Measurements from ENCODE around the gene PDK2. TPM values are rescaled to one million over a fixed set of nuclear protein-coding genes. Genes with fewer than 3 reads are reported as not detected.
"Not testable (repeated sequence)": the region's sequence is repeated elsewhere in the genome, so short reads cannot be mapped to it uniquely, and the experiment has no call there.

The PDK2 gene
- total RNA-seq, 1 donor from 2014 or later, result 250 TPM

DNA sequence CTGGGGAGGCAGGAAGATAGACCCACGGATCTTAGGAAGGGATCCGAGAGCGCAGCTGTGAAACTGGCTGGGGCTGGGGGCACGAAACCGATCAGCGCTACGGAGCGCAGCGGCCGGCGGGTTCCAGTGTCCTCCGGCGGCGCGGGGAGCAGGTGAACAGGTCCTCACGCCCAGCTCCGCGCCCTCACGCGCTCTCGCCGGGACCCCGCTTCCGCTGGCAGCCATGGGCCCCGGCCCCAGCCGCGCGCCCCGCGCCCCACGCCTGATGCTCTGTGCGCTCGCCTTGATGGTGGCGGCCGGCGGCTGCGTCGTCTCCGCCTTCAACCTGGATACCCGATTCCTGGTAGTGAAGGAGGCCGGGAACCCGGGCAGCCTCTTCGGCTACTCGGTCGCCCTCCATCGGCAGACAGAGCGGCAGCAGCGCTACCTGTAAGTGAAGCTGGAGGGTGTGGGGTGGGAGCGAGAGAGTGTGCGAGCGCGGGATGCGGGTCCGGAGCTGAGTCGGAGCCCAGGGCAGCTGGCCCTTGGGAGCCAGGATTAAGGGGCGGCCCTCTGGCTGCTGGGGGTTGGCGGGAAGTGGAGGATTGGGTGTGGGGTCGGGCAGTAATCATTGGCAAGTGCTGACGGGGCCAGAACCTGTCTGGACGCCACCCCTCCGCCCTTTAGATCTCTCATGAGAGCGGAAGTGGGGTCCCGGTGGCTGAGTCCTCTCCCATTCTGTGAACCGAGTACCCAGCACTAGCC lies 38.8 kb upstream of the PDK2 start:
- intact Hi-C loops (cut with DNase I), result no loop called here
- ATAC-seq (ENCODE audit: poor library complexity) (peak; percentile 32), DNase-seq (peak; percentile 75)

GRCh38 chr17:50056961-50057330 lies 38.2 kb upstream of the PDK2 start:
- DNase-seq (no peak), ATAC-seq (ENCODE audit: poor library complexity) (no peak)
- intact Hi-C loops (cut with DNase I), result no loop called here

- ATAC-seq (ENCODE audit: poor library complexity) (no peak), DNase-seq (no peak)
- intact Hi-C loops (cut with DNase I), result no loop called here
Observed at GRCh38 chr17:50057521-50057991, 37.6 kb upstream of the PDK2 start.

- ATAC-seq (ENCODE audit: poor library complexity) (no peak), DNase-seq (no peak)
- intact Hi-C loops (cut with DNase I), result no loop called here
Observed at GRCh38 chr17:50058296-50058953, 36.7 kb upstream of the PDK2 start.

DNA sequence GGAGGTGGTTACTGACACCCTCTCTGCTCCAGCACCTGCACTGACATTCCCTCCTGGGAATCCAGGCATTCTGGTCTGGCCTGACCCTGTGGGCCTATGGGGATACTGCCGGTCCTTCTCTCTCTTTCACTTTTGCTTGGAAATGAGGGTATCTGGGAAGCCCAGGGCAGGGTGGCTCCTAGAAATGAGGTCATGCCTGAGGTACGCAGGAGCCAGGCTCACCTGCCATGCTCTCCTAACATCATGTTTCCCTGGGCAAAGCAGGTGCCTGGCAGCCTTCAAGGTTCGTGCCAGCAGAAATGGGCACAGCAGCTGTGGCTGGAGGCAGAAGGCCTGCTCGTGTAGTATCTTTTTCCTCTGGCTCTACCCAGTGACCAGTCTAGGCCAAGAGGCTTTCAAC lies 35.9 kb upstream of the PDK2 start:
- DNase-seq, result no peak
- ATAC-seq (ENCODE audit: poor library complexity), result no peak
- intact Hi-C loops (cut with DNase I), result no loop called here

GRCh38 chr17:50059759-50060273 lies 35.3 kb upstream of the PDK2 start:
- ATAC-seq (ENCODE audit: poor library complexity), result no peak
- no peak for DNase-seq
- intact Hi-C loops (cut with DNase I), result no loop called here

- intact Hi-C loops (cut with DNase I), result no loop called here
- peak; percentile 90 for DNase-seq
- ATAC-seq (ENCODE audit: poor library complexity), result peak; percentile 72
Observed at GRCh38 chr17:50060951-50061712, 34.0 kb upstream of the PDK2 start.

DNA sequence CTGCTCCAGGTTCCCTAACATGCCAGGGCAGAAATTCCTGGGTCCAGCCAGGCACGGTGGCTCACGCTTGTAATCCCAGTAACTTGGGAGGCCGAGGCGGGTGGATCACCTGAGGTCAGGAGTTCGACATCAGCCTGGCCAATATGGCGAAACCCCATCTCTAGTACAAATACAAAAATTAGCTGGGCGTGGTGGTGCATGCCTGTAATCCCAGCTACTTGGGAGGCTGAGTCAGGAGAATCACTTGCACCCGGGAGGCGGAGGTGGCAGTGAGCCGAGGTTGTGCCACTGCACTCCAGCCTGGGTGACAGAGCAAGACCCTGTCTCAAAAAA lies 33.5 kb upstream of the PDK2 start:
- DNase-seq; ATAC-seq (ENCODE audit: poor library complexity); intact Hi-C loops (cut with DNase I): not testable (repeated sequence)

- intact Hi-C loops (cut with DNase I), result no loop called here
- ATAC-seq (ENCODE audit: poor library complexity), result peak; percentile 83
- DNase-seq, result peak; percentile 90
Observed at GRCh38 chr17:50062293-50063243, 32.6 kb upstream of the PDK2 start.

GRCh38 chr17:50063561-50064252 lies 31.4 kb upstream of the PDK2 start:
- intact Hi-C loops (cut with DNase I), result no loop called here
- DNase-seq (no peak), ATAC-seq (ENCODE audit: poor library complexity) (no peak)

DNA sequence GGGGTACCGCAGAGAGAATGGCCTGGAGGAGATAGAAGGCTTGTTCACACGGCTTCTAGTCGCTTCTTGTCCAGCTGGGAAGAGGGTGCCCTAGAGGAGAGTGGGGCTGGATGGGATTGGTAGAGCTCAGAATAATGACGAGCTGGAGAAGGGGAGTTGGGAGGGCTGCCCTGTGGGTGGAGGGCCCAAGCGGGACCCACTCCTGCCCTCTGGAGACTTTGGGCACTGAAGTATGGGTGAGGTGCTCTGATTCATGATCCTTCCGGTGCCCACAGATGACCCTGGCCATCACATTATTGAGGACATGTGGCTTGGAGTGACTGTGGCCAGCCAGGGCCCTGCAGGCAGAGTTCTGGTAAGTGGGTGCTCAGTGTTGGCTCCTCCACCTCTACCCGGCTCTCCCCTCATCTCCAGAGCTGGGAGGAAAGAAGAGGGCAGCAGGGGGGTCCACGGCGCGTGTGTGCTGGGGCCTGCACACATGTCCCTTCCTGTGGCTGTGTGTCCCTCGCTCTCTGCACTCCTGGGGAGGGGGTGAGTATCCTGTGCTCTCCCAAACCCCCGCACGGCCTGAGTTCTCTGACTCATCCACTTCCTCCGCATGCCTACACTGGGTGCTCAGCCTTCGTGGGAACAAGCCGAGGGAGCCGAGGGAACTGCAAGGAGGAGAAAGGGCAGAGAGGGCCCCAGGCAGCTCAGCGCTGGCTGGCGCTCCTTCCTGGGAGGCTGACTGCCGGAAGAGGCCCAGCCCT lies 30.7 kb upstream of the PDK2 start:
- no peak for ATAC-seq (ENCODE audit: poor library complexity)
- DNase-seq, result no peak
- intact Hi-C loops (cut with DNase I), result no loop called here

DNA sequence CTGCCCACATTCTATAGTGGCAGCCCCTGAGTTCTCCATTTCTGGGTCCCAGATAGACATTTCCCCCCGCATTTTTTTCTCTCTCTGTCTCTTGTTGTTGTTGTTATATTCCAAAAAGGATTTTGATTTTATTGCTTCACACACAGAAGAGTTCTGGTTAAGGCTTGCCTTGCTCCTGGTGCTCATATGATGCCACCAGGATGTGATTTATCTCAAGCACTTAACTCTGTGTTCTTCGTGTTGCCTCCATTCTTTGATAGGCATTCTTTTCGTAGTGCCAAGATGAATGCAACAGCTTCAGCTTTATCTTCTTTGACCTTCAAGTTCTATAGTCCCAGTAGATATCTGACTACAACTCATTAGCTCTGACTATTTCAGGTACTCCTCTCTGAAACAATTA lies 30.1 kb upstream of the PDK2 start:
- intact Hi-C loops (cut with DNase I), result no loop called here
- no peak for DNase-seq
- ATAC-seq (ENCODE audit: poor library complexity), result no peak

- DNase-seq (no peak), ATAC-seq (ENCODE audit: poor library complexity) (no peak)
- intact Hi-C loops (cut with DNase I), result no loop called here
Observed at GRCh38 chr17:50066995-50067394, 28.2 kb upstream of the PDK2 start.

DNA sequence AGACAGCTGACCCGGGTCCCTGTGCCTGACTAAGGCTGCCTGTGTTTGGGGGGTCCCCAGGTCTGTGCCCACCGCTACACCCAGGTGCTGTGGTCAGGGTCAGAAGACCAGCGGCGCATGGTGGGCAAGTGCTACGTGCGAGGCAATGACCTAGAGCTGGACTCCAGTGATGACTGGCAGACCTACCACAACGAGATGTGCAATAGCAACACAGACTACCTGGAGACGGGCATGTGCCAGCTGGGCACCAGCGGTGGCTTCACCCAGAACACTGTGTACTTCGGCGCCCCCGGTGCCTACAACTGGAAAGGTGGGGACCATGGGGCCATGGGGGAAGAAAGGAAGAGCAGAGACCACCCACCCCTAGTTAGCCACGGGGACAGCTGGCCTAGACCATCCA lies 27.2 kb upstream of the PDK2 start:
- ATAC-seq (ENCODE audit: poor library complexity) (no peak), DNase-seq (no peak)
- intact Hi-C loops (cut with DNase I), result no loop called here

- no peak for DNase-seq
- intact Hi-C loops (cut with DNase I), result no loop called here
- no peak for ATAC-seq (ENCODE audit: poor library complexity)
Observed at GRCh38 chr17:50070908-50071680, 24.1 kb upstream of the PDK2 start.

- intact Hi-C loops (cut with DNase I), result no loop called here
- DNase-seq, result no peak
- ATAC-seq (ENCODE audit: poor library complexity), result no peak
Observed at GRCh38 chr17:50071692-50072091, 23.5 kb upstream of the PDK2 start.

GRCh38 chr17:50072130-50072529 lies 23.0 kb upstream of the PDK2 start:
- no peak for ATAC-seq (ENCODE audit: poor library complexity)
- intact Hi-C loops (cut with DNase I), result no loop called here
- no peak for DNase-seq
